Parathyroid adenoma (tissue), 2 donors: ENCODE data around the gene VMP1.

Experiments
- H2AFZ ChIP-seq: fragments of 300-600 bp; sonication (generic); one replicate; pipeline ENCODE4 v1.7.0; 2017; ENCODE audit warnings: antibody characterized with exemption, mild to moderate bottlenecking
- H3K27ac ChIP-seq: fragments of 300-600 bp; sonication (generic); one replicate; pipeline ENCODE4 v1.7.0; 2017
- H3K27me3 ChIP-seq: fragments of 300-600 bp; sonication (generic); one replicate; pipeline ENCODE4 v1.7.0; 2017; ENCODE audit warnings: low read length; ENCODE audit not compliant: control insufficient read depth, insufficient read depth
- H3K36me3 ChIP-seq: fragments of 300-600 bp; sonication (generic); one replicate; pipeline ENCODE4 v1.7.0; 2017; ENCODE audit warnings: low read length; ENCODE audit not compliant: control insufficient read depth, insufficient read depth
- H3K4me1 ChIP-seq: fragments of 300-600 bp; sonication (generic); one replicate; pipeline ENCODE4 v1.7.0; 2017; ENCODE audit warnings: control low read depth
- H3K4me2 ChIP-seq: fragments of 300-600 bp; sonication (generic); one replicate; pipeline ENCODE4 v1.7.0; 2017; ENCODE audit warnings: low read length
- H3K4me3 ChIP-seq: fragments of 300-600 bp; sonication (generic); one replicate; pipeline ENCODE4 v1.7.0; 2017; ENCODE audit warnings: low read depth, low read length
- H3K79me2 ChIP-seq: fragments of 300-600 bp; sonication (generic); one replicate; pipeline ENCODE4 v1.7.0; 2017; ENCODE audit warnings: control low read depth
- H3K9ac ChIP-seq: fragments of 300-600 bp; sonication (generic); one replicate; pipeline ENCODE4 v1.7.0; 2017; ENCODE audit warnings: mild to moderate bottlenecking
- H3K9me3 ChIP-seq: fragments of 300-600 bp; sonication (generic); one replicate; pipeline ENCODE4 v1.7.0; 2017; ENCODE audit warnings: low read length; ENCODE audit not compliant: control insufficient read depth
- TF ChIP-seq, protein P1 (sequence below): fragments of 300-600 bp; sonication (generic); IDR thresholded peaks from one replicate; pipeline ENCODE4 v1.7.0; 2017; ENCODE audit warnings: antibody characterized with exemption, mild to moderate bottlenecking
- donor health status: primary hyperparathyroidism.

VMP1 gene

DNA sequence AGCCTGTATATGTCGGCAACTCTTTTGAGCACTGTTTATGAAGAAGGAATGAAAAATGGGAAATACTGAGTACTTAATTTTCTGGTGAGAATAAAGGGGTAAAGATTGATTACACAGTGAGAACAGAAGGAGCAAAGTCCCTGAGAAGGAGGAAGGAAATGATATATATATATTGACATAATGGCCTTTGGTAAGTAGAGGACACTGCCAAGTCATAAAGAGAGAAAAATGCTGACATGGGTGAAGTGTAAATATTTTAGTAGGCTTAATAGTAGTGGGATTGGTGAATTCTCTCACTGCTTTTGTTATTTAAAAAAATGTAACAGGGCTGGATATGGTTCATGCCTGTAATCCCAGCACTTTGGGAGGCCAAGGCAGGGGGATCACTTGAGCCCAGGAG is 16.2 kb downstream of the VMP1 start:
- Histone ChIP-seq H3K36me3 (no peaks in the 10 kb centered on the region), H3K9me3 (no peaks in the 10 kb centered on the region), H3K27ac (no peak overlapping the region), H2AFZ (no peak overlapping the region), H3K4me3 (no peak overlapping the region), H3K79me2 (peaks cover 26% of the 10 kb centered on the region), H3K4me2 (no peak overlapping the region), H3K4me1 (peaks cover 5% of the 10 kb centered on the region), H3K9ac (no peak overlapping the region), H3K27me3 (no peaks in the 10 kb centered on the region)
- TF ChIP-seq, protein P1, sequence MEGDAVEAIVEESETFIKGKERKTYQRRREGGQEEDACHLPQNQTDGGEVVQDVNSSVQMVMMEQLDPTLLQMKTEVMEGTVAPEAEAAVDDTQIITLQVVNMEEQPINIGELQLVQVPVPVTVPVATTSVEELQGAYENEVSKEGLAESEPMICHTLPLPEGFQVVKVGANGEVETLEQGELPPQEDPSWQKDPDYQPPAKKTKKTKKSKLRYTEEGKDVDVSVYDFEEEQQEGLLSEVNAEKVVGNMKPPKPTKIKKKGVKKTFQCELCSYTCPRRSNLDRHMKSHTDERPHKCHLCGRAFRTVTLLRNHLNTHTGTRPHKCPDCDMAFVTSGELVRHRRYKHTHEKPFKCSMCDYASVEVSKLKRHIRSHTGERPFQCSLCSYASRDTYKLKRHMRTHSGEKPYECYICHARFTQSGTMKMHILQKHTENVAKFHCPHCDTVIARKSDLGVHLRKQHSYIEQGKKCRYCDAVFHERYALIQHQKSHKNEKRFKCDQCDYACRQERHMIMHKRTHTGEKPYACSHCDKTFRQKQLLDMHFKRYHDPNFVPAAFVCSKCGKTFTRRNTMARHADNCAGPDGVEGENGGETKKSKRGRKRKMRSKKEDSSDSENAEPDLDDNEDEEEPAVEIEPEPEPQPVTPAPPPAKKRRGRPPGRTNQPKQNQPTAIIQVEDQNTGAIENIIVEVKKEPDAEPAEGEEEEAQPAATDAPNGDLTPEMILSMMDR: no peak

DNA sequence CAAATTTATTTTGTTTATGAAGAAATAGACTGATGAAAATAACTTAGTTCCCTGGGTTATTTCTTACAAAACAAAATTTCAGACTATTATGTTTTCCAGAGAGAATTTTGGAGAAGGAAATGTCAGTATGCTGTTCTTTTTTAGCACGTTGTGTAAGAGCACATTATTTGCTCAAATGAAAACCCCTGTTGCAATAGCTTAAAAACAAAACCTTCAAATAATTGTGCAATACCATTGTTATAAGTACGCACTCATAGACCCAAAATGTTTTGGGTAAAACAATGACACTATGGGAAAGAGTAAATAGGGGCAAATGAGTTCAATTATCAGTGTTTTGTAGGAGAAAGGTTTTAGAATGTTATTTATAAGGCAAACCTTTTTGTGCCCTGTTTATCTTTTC is 18.2 kb downstream of the VMP1 start:
- Histone ChIP-seq H3K9ac (no peak overlapping the region), H2AFZ (no peak overlapping the region), H3K4me1 (no peaks in the 10 kb centered on the region), H3K36me3 (no peaks in the 10 kb centered on the region), H3K27ac (no peak overlapping the region), H3K79me2 (peaks cover 19% of the 10 kb centered on the region), H3K27me3 (no peaks in the 10 kb centered on the region), H3K4me2 (no peak overlapping the region), H3K9me3 (no peaks in the 10 kb centered on the region), H3K4me3 (no peak overlapping the region)
- TF ChIP-seq, protein P1: no peak

DNA sequence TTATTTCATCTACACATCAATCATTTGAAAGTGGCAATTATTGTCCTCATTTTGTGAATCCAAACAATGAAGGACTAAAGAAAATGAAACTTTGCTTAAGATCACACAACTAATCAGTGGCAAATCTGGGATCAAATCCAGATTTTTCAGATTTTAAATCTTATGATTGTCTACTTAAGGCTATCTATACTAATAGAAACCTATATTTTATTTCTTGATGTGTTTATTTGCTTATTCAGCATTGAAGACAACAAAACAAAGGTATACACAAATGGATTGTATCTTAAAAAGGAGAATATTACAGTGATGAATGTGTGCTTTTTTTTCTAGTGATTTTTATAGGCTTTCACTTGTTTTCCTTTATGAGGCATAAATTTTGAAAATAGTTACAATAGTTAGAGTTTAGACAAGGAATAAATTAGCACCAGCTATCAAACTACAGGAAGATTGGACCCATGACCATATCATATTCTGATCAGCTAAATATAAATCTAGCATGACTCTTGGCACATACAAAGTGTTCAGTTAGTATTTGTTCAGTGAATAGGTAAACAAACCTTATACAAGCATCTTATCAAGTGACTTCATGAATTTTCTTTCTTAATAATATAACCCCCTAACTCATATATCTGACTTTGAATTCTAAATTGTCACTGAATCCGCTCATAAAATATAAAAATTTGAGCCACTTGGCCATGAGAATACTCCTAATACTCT is 20.5 kb downstream of the VMP1 start:
- Histone ChIP-seq H3K4me1 (no peaks in the 10 kb centered on the region), H3K36me3 (no peaks in the 10 kb centered on the region), H3K79me2 (peaks cover 4% of the 10 kb centered on the region), H3K4me3 (no peak overlapping the region), H2AFZ (no peak overlapping the region), H3K4me2 (no peak overlapping the region), H3K27ac (no peak overlapping the region), H3K9ac (no peak overlapping the region), H3K9me3 (no peaks in the 10 kb centered on the region), H3K27me3 (no peaks in the 10 kb centered on the region)
- TF ChIP-seq, protein P1: no peak

DNA sequence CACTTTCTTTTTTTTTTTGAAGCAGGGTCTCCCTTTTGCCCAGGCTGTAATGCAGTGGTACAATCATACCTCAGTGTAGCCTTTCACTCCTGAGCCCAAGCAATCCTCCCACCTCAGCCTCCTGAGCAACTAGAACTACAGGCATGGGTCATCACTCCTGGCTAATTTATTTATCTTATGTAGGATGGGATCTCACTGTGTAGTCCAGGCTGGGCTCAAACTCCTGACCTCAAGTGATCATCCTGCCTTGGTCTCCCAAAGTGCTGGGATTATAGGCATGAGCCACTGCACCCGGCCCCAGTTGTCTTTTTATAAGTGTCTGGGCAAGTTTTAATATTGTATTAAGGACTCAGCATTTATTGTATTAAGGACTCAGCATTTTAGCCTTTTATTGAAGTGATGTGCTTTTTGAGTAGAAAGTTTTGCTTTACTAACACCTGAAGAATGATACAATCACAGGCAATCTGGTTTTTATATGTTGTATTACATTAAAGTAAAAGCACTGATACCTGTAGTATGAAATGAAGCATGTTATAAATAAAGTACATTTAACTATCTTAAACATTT is 22.9 kb downstream of the VMP1 start:
- no peak overlapping the region for H3K27ac ChIP-seq

More for the DNA sequence above, 22.9 kb downstream of the VMP1 start:
- Histone ChIP-seq H2AFZ (no peak overlapping the region), H3K27me3 (no peaks in the 10 kb centered on the region), H3K9ac (no peak overlapping the region), H3K79me2 (peaks cover 10% of the 10 kb centered on the region), H3K4me3 (no peak overlapping the region), H3K4me2 (no peak overlapping the region), H3K36me3 (no peaks in the 10 kb centered on the region), H3K9me3 (no peaks in the 10 kb centered on the region), H3K4me1 (no peaks in the 10 kb centered on the region)
- TF ChIP-seq, protein P1: no peak
